K562 (cell line): ENCODE measurements around the gene TBX10. TPM values are rescaled to one million over a fixed set of nuclear protein-coding genes. Genes with fewer than 3 reads are reported as not detected.

Experiments
- ATF7 ChIP-seq: fragments of 450-650 bp; IDR thresholded peaks from 2 replicates; pipeline ENCODE4 v1.7.1; 2014; ENCODE audit warnings: mild to moderate bottlenecking, moderate library complexity
- HMG20A ChIP-seq: fragments of 450-650 bp; formaldehyde crosslinking; conservative IDR thresholded peaks from 2 replicates; pipeline ENCODE4 v1.4.0; 2020; ENCODE audit warnings: mild to moderate bottlenecking, mixed read lengths
- MTF1 ChIP-seq: fragments of 250-450 bp; sonication (Bioruptor Pico); IDR thresholded peaks from 2 replicates; pipeline ENCODE4 v1.9.0; 2021; ENCODE audit warnings: moderate library complexity, mild to moderate bottlenecking, inconsistent platforms, borderline replicate concordance
- NUFIP1 ChIP-seq: fragments of 450-650 bp; IDR thresholded peaks from 2 replicates; pipeline ENCODE4 v1.6.1; 2018; ENCODE audit not compliant: partially characterized antibody
- POLR3G ChIP-seq: IDR thresholded peaks from 2 replicates; pipeline ENCODE4 v1.6.1; 2011; ENCODE audit not compliant: insufficient read length, insufficient replicate concordance; ENCODE audit errors: extremely low read depth
- PURB ChIP-seq: sonication (generic); formaldehyde crosslinking; IDR thresholded peaks from 2 replicates; pipeline ENCODE4 v1.9.0; 2021; ENCODE audit warnings: low read depth, mild to moderate bottlenecking, missing genetic modification reagents
- RHOXF2B ChIP-seq: fragments of 250-450 bp; sonication (Bioruptor Pico); conservative IDR thresholded peaks from 2 replicates; pipeline ENCODE4 v1.5.1; 2021
- SMC3 ChIP-seq: conservative IDR thresholded peaks from 2 replicates; pipeline ENCODE4 v1.6.1; 2011; ENCODE audit warnings: low read depth, low read length, improper control_type of control experiment; ENCODE audit not compliant: insufficient read depth
- XRCC4 ChIP-seq: IDR thresholded peaks from one replicate; pipeline ENCODE4 v1.6.1; 2011; ENCODE audit not compliant: insufficient read depth, insufficient read length; ENCODE audit errors: extremely low read depth
- ZNF253 ChIP-seq: fragments of 250-450 bp; sonication (Bioruptor Pico); conservative IDR thresholded peaks from 2 replicates; pipeline ENCODE4 v1.6.1; 2021; ENCODE audit warnings: mild to moderate bottlenecking
- ZNF589 ChIP-seq: fragments of 200-800 bp; sonication (Bioruptor generic); IDR thresholded peaks from 2 replicates; pipeline ENCODE4 v1.6.1; 2016; ENCODE audit warnings: low read depth, missing genetic modification characterization, missing compliant biosample characterization
- polyA plus RNA-seq, 8 experiments: library from polyadenylated mRNA; depleted of rRNA in 4 of 8; stranded (reverse) in 5 of 8; unstranded in 3 of 8; fragments of >200 nt; fragmentation: Nextera tagmentation in 2 of 8; fragmentation: Illumina TruSeq in 1 of 8; extraction: Ambion mirVana in 2 of 8; extraction: Trizol in 1 of 8; gene quantifications; 2 replicates each; pipeline versions ENCODE4 v1.2.1 to v1.2.3, GENCODE V29; 2011 to 2014; ENCODE audit warnings: inconsistent platforms in 1 of 8, missing spikeins in 1 of 8
- total RNA-seq, 7 experiments: library from RNA; depleted of rRNA in 6 of 7; stranded (reverse); fragments of >200 nt in 6 of 7; fragmentation: Illumina TruSeq in 2 of 7; extraction: Trizol in 2 of 7; gene quantifications; 2 replicates each; pipeline versions ENCODE4 v1.2.1 to v1.2.3, GENCODE V29; 2011 to 2021; ENCODE audit warnings: low replicate concordance in 1 of 7
- TF ChIP-seq, protein P1 (sequence below): fragments of 450-650 bp; formaldehyde crosslinking; IDR thresholded peaks from 2 replicates; pipeline ENCODE4 v1.4.0; 2022; ENCODE audit warnings: missing genetic modification characterization
- TF ChIP-seq, protein P2 (sequence below): fragments of 450-650 bp; formaldehyde crosslinking; IDR thresholded peaks from 2 replicates; pipeline ENCODE4 v1.4.0; 2020; ENCODE audit warnings: mild to moderate bottlenecking, mixed read lengths
- TF ChIP-seq, protein P3 (sequence below): sonication (generic); formaldehyde crosslinking; IDR thresholded peaks from 2 replicates; pipeline ENCODE4 v1.8.0; 2022; ENCODE audit warnings: mild to moderate bottlenecking, missing genetic modification reagents, borderline replicate concordance
- TF ChIP-seq, protein P4 (sequence below): fragments of 450-650 bp; IDR thresholded peaks from 2 replicates; pipeline ENCODE4 v1.6.1; 2016
- TF ChIP-seq, protein P5 (sequence below): fragments of 250-450 bp; sonication (Bioruptor Pico); IDR thresholded peaks from 2 replicates; pipeline ENCODE4 v1.9.0; 2021; ENCODE audit warnings: mild to moderate bottlenecking
- TF ChIP-seq, protein P6 (sequence below): fragments of 250-450 bp; sonication (Bioruptor Pico); IDR thresholded peaks from 2 replicates; pipeline ENCODE4 v1.9.0; 2021; ENCODE audit warnings: mild to moderate bottlenecking, inconsistent platforms
- TF ChIP-seq, protein P7 (sequence below): sonication (generic); formaldehyde crosslinking; IDR thresholded peaks from 2 replicates; pipeline ENCODE4 v1.8.0; 2022; ENCODE audit warnings: missing genetic modification reagents, mild to moderate bottlenecking, moderate library complexity, borderline replicate concordance

TBX10 gene
- total and polyA plus RNA-seq, 9 of the 15 experiments (the other 6 are each of a cell fraction or from before 2014, with no cell fraction given) = not detected

DNA sequence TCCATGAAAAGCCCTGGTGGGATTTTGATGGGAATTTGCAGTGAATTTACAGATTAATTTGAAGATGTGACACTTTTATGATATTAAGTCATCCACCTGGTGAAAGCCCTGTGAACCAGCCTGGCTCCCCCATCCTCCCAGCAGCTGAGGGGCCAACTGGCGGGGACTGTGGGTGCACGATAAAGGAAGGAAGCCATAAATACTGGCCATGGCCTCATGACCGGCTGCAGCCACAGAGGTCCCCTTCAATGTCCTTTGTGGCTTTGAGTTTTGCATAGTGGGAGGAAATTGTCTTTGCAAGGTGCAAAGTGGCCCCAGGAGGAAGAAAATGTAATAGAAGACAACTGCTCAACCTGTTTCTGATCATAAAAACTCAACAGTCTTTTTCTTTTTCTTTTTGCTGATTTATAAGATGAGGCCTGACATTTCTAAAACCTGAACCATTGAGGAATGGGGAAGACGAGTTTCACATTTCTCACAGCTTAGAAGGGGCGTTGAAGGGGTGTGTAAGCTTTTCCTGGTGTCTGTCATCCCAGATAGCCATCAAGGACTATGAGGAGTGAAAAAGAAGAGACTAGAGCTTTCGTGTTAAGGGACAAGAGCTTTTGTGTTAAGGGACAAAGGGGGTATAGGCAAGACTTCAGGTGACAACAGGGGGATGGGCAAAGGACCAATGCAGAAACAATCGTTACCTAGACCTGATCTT, 39.1 kb downstream of the TBX10 start (continued):
- TF ChIP-seq XRCC4 (no peak), NUFIP1 (no peak), SMC3 (no peak), ZNF253 (CRISPR knock-in tag) (no peak), HMG20A (no peak), PURB (no peak), POLR3G (no peak), RHOXF2B (CRISPR knock-in tag) (no peak), ATF7 (peak; percentile 34; the same call in 1 of the 2 replicates), ZNF589 (CRISPR knock-in tag) (no peak), MTF1 (CRISPR knock-in tag) (no peak)
- TF ChIP-seq, protein P1, sequence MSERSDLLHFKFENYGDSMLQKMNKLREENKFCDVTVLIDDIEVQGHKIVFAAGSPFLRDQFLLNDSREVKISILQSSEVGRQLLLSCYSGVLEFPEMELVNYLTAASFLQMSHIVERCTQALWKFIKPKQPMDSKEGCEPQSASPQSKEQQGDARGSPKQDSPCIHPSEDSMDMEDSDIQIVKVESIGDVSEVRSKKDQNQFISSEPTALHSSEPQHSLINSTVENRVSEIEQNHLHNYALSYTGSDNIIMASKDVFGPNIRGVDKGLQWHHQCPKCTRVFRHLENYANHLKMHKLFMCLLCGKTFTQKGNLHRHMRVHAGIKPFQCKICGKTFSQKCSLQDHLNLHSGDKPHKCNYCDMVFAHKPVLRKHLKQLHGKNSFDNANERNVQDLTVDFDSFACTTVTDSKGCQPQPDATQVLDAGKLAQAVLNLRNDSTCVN = no peak
- TF ChIP-seq, protein P2, sequence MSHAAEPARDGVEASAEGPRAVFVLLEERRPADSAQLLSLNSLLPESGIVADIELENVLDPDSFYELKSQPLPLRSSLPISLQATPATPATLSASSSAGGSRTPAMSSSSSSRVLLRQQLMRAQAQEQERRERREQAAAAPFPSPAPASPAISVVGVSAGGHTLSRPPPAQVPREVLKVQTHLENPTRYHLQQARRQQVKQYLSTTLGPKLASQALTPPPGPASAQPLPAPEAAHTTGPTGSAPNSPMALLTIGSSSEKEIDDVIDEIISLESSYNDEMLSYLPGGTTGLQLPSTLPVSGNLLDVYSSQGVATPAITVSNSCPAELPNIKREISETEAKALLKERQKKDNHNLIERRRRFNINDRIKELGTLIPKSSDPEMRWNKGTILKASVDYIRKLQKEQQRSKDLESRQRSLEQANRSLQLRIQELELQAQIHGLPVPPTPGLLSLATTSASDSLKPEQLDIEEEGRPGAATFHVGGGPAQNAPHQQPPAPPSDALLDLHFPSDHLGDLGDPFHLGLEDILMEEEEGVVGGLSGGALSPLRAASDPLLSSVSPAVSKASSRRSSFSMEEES (CRISPR knock-in tag) = no peak
- TF ChIP-seq, protein P3, sequence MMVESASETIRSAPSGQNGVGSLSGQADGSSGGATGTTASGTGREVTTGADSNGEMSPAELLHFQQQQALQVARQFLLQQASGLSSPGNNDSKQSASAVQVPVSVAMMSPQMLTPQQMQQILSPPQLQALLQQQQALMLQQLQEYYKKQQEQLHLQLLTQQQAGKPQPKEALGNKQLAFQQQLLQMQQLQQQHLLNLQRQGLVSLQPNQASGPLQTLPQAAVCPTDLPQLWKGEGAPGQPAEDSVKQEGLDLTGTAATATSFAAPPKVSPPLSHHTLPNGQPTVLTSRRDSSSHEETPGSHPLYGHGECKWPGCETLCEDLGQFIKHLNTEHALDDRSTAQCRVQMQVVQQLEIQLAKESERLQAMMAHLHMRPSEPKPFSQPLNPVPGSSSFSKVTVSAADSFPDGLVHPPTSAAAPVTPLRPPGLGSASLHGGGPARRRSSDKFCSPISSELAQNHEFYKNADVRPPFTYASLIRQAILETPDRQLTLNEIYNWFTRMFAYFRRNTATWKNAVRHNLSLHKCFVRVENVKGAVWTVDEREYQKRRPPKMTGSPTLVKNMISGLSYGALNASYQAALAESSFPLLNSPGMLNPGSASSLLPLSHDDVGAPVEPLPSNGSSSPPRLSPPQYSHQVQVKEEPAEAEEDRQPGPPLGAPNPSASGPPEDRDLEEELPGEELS (CRISPR knock-in tag) = no peak
- TF ChIP-seq, protein P4, sequence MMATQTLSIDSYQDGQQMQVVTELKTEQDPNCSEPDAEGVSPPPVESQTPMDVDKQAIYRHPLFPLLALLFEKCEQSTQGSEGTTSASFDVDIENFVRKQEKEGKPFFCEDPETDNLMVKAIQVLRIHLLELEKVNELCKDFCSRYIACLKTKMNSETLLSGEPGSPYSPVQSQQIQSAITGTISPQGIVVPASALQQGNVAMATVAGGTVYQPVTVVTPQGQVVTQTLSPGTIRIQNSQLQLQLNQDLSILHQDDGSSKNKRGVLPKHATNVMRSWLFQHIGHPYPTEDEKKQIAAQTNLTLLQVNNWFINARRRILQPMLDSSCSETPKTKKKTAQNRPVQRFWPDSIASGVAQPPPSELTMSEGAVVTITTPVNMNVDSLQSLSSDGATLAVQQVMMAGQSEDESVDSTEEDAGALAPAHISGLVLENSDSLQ = peak; percentile 80
- TF ChIP-seq, protein P5, sequence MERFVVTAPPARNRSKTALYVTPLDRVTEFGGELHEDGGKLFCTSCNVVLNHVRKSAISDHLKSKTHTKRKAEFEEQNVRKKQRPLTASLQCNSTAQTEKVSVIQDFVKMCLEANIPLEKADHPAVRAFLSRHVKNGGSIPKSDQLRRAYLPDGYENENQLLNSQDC (CRISPR knock-in tag) = no peak
- TF ChIP-seq, protein P6, sequence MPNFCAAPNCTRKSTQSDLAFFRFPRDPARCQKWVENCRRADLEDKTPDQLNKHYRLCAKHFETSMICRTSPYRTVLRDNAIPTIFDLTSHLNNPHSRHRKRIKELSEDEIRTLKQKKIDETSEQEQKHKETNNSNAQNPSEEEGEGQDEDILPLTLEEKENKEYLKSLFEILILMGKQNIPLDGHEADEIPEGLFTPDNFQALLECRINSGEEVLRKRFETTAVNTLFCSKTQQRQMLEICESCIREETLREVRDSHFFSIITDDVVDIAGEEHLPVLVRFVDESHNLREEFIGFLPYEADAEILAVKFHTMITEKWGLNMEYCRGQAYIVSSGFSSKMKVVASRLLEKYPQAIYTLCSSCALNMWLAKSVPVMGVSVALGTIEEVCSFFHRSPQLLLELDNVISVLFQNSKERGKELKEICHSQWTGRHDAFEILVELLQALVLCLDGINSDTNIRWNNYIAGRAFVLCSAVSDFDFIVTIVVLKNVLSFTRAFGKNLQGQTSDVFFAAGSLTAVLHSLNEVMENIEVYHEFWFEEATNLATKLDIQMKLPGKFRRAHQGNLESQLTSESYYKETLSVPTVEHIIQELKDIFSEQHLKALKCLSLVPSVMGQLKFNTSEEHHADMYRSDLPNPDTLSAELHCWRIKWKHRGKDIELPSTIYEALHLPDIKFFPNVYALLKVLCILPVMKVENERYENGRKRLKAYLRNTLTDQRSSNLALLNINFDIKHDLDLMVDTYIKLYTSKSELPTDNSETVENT (CRISPR knock-in tag) = no peak
- TF ChIP-seq, protein P7, sequence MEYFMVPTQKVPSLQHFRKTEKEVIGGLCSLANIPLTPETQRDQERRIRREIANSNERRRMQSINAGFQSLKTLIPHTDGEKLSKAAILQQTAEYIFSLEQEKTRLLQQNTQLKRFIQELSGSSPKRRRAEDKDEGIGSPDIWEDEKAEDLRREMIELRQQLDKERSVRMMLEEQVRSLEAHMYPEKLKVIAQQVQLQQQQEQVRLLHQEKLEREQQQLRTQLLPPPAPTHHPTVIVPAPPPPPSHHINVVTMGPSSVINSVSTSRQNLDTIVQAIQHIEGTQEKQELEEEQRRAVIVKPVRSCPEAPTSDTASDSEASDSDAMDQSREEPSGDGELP = peak; percentile 92
